H9 (cell line): Measurements from ENCODE around the gene DNAJC30. TPM values are rescaled to one million over a fixed set of nuclear protein-coding genes. Genes with fewer than 3 reads are reported as not detected.

Experiments
- DNase-seq: peaks from one replicate; pipeline ENCODE4 v3.0.0-alpha.2; 2017
- H2AFZ ChIP-seq: one replicate; pipeline ENCODE4 v1.6.1; 2013; ENCODE audit warnings: mild to moderate bottlenecking, low read length, control low read depth, moderate library complexity
- H2AK5ac ChIP-seq: 2 replicates; pipeline ENCODE4 v1.6.1; 2013; ENCODE audit warnings: low read length, control low read depth, mixed read lengths; ENCODE audit not compliant: insufficient read length
- H2BK120ac ChIP-seq: one replicate; pipeline ENCODE4 v1.6.1; 2013; ENCODE audit warnings: low read depth, mild to moderate bottlenecking, low read length, control low read depth, inconsistent platforms; ENCODE audit not compliant: poor library complexity, severe bottlenecking
- H2BK12ac ChIP-seq: 2 replicates; pipeline ENCODE4 v1.6.1; 2013; ENCODE audit warnings: low read length, control low read depth, mixed read lengths, low read depth; ENCODE audit not compliant: insufficient read length
- H2BK15ac ChIP-seq: 2 replicates; pipeline ENCODE4 v1.6.1; 2013; ENCODE audit warnings: low read depth, low read length, control low read depth
- H2BK20ac ChIP-seq: one replicate; pipeline ENCODE4 v1.6.1; 2013; ENCODE audit warnings: low read depth, mild to moderate bottlenecking, low read length, control low read depth, inconsistent platforms; ENCODE audit not compliant: poor library complexity, severe bottlenecking
- H2BK5ac ChIP-seq: 2 replicates; pipeline ENCODE4 v1.6.1; 2013; ENCODE audit warnings: low read length, control low read depth, mixed read lengths; ENCODE audit not compliant: insufficient read length
- H3K14ac ChIP-seq: 2 replicates; pipeline ENCODE4 v1.6.1; 2013; ENCODE audit warnings: low read length, control low read depth; ENCODE audit not compliant: insufficient read depth
- H3K18ac ChIP-seq: 2 replicates; pipeline ENCODE4 v1.6.1; 2013; ENCODE audit warnings: low read depth, mild to moderate bottlenecking, mixed read lengths, low read length, control low read depth; ENCODE audit not compliant: insufficient read length
- H3K23ac ChIP-seq: 2 replicates; pipeline ENCODE4 v1.6.1; 2013; ENCODE audit warnings: low read length, control low read depth, mixed read lengths, low read depth; ENCODE audit not compliant: insufficient read length
- H3K23me2 ChIP-seq: 2 replicates; pipeline ENCODE4 v1.6.1; 2013; ENCODE audit warnings: low read depth, mild to moderate bottlenecking, mixed read lengths, low read length, control low read depth; ENCODE audit not compliant: insufficient read length, poor library complexity, severe bottlenecking
- H3K27ac ChIP-seq: 2 replicates; pipeline ENCODE4 v1.5.1; 2013; ENCODE audit warnings: low read length, control low read depth, mixed read lengths, low read depth; ENCODE audit not compliant: insufficient read length
- H3K27me3 ChIP-seq: 2 replicates; pipeline ENCODE4 v1.6.1; 2013; ENCODE audit warnings: low read length, control low read depth, inconsistent platforms; ENCODE audit not compliant: insufficient read depth
- H3K4ac ChIP-seq: 2 replicates; pipeline ENCODE4 v1.6.1; 2013; ENCODE audit warnings: low read depth, mild to moderate bottlenecking, control low read depth, inconsistent platforms, low read length, moderate library complexity
- H3K4me1 ChIP-seq: 2 replicates; pipeline ENCODE4 v1.6.1; 2013; ENCODE audit warnings: low read length, control low read depth, inconsistent platforms; ENCODE audit not compliant: insufficient read depth
- H3K4me2 ChIP-seq: 2 replicates; pipeline ENCODE4 v1.6.1; 2013; ENCODE audit warnings: low read length, control low read depth, mixed read lengths; ENCODE audit not compliant: insufficient read length, insufficient read depth
- H3K56ac ChIP-seq: 2 replicates; pipeline ENCODE4 v1.6.1; 2013; ENCODE audit warnings: low read depth, mild to moderate bottlenecking, mixed read lengths, low read length, control low read depth; ENCODE audit not compliant: insufficient read length
- H3K79me1 ChIP-seq: 2 replicates; pipeline ENCODE4 v1.6.1; 2013; ENCODE audit warnings: low read depth, mild to moderate bottlenecking, moderate library complexity, low read length, control low read depth, inconsistent platforms; ENCODE audit not compliant: insufficient read depth, poor library complexity, severe bottlenecking
- H3K79me2 ChIP-seq: 2 replicates; pipeline ENCODE4 v1.6.1; 2013; ENCODE audit warnings: low read length, control low read depth, inconsistent platforms; ENCODE audit not compliant: insufficient read depth
- H3K9ac ChIP-seq: 2 replicates; pipeline ENCODE4 v1.6.1; 2013; ENCODE audit warnings: low read length, control low read depth, mixed read lengths; ENCODE audit not compliant: insufficient read length; ENCODE audit errors: extremely low read depth
- H3K9me3 ChIP-seq: one replicate; pipeline ENCODE4 v1.6.1; 2013; ENCODE audit warnings: low read depth, low read length, inconsistent platforms; ENCODE audit not compliant: control insufficient read depth
- H3T11ph ChIP-seq: one replicate; pipeline ENCODE4 v1.6.1; 2013; ENCODE audit warnings: mild to moderate bottlenecking, low read length, control low read depth, inconsistent platforms
- H4K20me1 ChIP-seq: one replicate; pipeline ENCODE4 v1.6.1; 2013; ENCODE audit not compliant: control insufficient read depth, insufficient read length, insufficient read depth
- H4K5ac ChIP-seq: 2 replicates; pipeline ENCODE4 v1.6.1; 2013; ENCODE audit warnings: low read depth, mild to moderate bottlenecking, mixed read lengths, low read length, control low read depth; ENCODE audit not compliant: insufficient read length
- H4K8ac ChIP-seq: replicated peaks from 2 replicates; pipeline ENCODE4 v1.6.1; 2013; ENCODE audit warnings: low read length, control low read depth, mixed read lengths, low read depth; ENCODE audit not compliant: insufficient read length
- H4K91ac ChIP-seq: 2 replicates; pipeline ENCODE4 v1.6.1; 2013; ENCODE audit warnings: low read depth, mild to moderate bottlenecking, moderate library complexity, mixed read lengths, low read length, control low read depth; ENCODE audit not compliant: insufficient read length
- H3K27ac Mint-ChIP-seq, 3 experiments: 2 replicates in 2 of 3; 3 replicates in 1 of 3; pipeline ENCODE4 v1.8.0; 2020 to 2021; ENCODE audit warnings: mixed read lengths in 3 of 3, mild to moderate bottlenecking in 1 of 3, moderate library complexity in 1 of 3
- H3K27me3 Mint-ChIP-seq: 2 replicates; pipeline ENCODE4 v1.8.0; 2021; ENCODE audit warnings: low read depth, mild to moderate bottlenecking, moderate library complexity, mixed read lengths
- H3K36me3 Mint-ChIP-seq, 3 experiments: 2 replicates in 2 of 3; 3 replicates in 1 of 3; pipeline ENCODE4 v1.8.0; 2020 to 2021; ENCODE audit warnings: low read depth in 3 of 3, mixed read lengths in 3 of 3; ENCODE audit not compliant: insufficient read depth in 1 of 3
- H3K4me1 Mint-ChIP-seq, 2 experiments: 2 replicates each; pipeline ENCODE4 v1.8.0; 2020; ENCODE audit warnings: mixed read lengths in 2 of 2
- H3K4me3 Mint-ChIP-seq, 2 experiments: 2 replicates in 1 of 2; 3 replicates in 1 of 2; pipeline ENCODE4 v1.8.0; 2020 to 2021; ENCODE audit warnings: mild to moderate bottlenecking in 2 of 2, mixed read lengths in 2 of 2, moderate library complexity in 1 of 2
- H3K9me3 Mint-ChIP-seq, 2 experiments: 2 replicates in 1 of 2; 3 replicates in 1 of 2; pipeline ENCODE4 v1.8.0; 2020; ENCODE audit warnings: mild to moderate bottlenecking in 2 of 2, mixed read lengths in 2 of 2, moderate library complexity in 1 of 2
- WGBS: extraction: QIAGEN DNeasy Blood & Tissue Kit; methylation state at CpG from one replicate; pipeline ENCODE4 v1.1.7; 2013; ENCODE audit warnings: missing lambda C conversion rate, low lambda C conversion rate, mixed read lengths; ENCODE audit not compliant: insufficient read length; ENCODE audit errors: extremely low coverage; 5-methylcytosine and 5-hydroxymethylcytosine counted together
- total RNA-seq: library from RNA; stranded (reverse); gene quantifications from 2 replicates; pipeline ENCODE4 v1.2.1, GENCODE V29; 2021
- TF ChIP-seq, protein P1 (sequence below): fragments of 200-600 bp; sonication (generic); conservative IDR thresholded peaks from 3 replicates; pipeline ENCODE4 v1.8.0; 2021; ENCODE audit warnings: antibody characterized with exemption, mild to moderate bottlenecking

DNAJC30 gene
- total RNA-seq, 1 experiment from 2014 or later, result 8.1 TPM

DNA sequence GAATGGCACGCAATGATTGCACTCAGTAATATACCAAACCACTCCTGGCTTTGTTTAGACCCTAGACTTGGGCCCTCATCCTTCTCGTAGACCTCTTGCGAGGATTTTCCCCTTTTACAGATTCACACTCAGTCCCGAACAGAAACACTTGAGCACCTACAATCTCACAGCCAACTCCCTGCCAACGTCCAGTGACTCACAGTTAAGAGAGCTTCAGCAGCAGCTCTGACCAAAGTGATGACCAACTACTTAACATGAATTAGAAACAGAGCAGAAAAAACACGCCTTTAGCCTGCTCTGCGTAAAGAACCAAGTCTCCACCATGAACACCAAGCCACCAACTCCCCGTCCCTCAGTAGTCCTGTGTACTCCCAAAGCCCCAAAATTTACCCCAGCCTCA, 2.2 kb downstream of the DNAJC30 start:
- no peak overlapping the region for H4K8ac ChIP-seq
- Mint-ChIP-seq H3K27me3 (no peaks in the 10 kb centered on the region), H3K9me3 (no peaks in the 10 kb centered on the region), H3K27ac (peak overlapping the region in 1 of 3 experiments; percentile 10; a peak in 1 of 7 replicates), H3K4me3 (peak overlapping the region; percentile 90 to 98), H3K4me1 (peaks cover 14 to 23% of the 10 kb centered on the region in 2 experiments), H3K36me3 (peaks cover 19 to 32% (median 20%) of the 10 kb centered on the region in 3 experiments)
- no peak overlapping the region for H3K23ac ChIP-seq
- H3K4ac ChIP-seq, result no peak overlapping the region
- H3K9me3 ChIP-seq, result no peaks in the 10 kb centered on the region
- DNase-seq, result no peak
- no peak overlapping the region for H4K91ac ChIP-seq
- H2BK12ac ChIP-seq, result no peak overlapping the region
- no peak overlapping the region for H2BK5ac ChIP-seq
- H4K5ac ChIP-seq, result no peak overlapping the region
- no peak overlapping the region for H2AK5ac ChIP-seq
- H4K20me1 ChIP-seq, result peaks cover 3% of the 10 kb centered on the region
- H2BK20ac ChIP-seq, result no peak overlapping the region
- TF ChIP-seq, protein P1, sequence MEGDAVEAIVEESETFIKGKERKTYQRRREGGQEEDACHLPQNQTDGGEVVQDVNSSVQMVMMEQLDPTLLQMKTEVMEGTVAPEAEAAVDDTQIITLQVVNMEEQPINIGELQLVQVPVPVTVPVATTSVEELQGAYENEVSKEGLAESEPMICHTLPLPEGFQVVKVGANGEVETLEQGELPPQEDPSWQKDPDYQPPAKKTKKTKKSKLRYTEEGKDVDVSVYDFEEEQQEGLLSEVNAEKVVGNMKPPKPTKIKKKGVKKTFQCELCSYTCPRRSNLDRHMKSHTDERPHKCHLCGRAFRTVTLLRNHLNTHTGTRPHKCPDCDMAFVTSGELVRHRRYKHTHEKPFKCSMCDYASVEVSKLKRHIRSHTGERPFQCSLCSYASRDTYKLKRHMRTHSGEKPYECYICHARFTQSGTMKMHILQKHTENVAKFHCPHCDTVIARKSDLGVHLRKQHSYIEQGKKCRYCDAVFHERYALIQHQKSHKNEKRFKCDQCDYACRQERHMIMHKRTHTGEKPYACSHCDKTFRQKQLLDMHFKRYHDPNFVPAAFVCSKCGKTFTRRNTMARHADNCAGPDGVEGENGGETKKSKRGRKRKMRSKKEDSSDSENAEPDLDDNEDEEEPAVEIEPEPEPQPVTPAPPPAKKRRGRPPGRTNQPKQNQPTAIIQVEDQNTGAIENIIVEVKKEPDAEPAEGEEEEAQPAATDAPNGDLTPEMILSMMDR, result no peak
- no peak overlapping the region for H3T11ph ChIP-seq
- H3K79me2 ChIP-seq, result peaks cover 20% of the 10 kb centered on the region; the same call in 1 of the 2 replicates
- H2AFZ ChIP-seq, result no peak overlapping the region
- H3K79me1 ChIP-seq, result peaks cover 16% of the 10 kb centered on the region
- H2BK15ac ChIP-seq, result no peak overlapping the region
- no CpG with 5 or more reads among the region's 8 CpGs for WGBS
- H3K23me2 ChIP-seq, result peaks cover 12% of the 10 kb centered on the region
- no peak overlapping the region for H3K56ac ChIP-seq
- no peak overlapping the region for H3K18ac ChIP-seq
- no peak overlapping the region for H3K9ac ChIP-seq
- no peak overlapping the region for H3K4me2 ChIP-seq
- H3K27me3 ChIP-seq, result no peaks in the 10 kb centered on the region
- H3K27ac ChIP-seq, result no peak overlapping the region
- no peak overlapping the region for H3K14ac ChIP-seq
- no peak overlapping the region for H2BK120ac ChIP-seq
- peaks cover 4% of the 10 kb centered on the region; the same call in 1 of the 2 replicates for H3K4me1 ChIP-seq
